ENCODE measurements around the gene POMT1.

POMT1 gene

DNA sequence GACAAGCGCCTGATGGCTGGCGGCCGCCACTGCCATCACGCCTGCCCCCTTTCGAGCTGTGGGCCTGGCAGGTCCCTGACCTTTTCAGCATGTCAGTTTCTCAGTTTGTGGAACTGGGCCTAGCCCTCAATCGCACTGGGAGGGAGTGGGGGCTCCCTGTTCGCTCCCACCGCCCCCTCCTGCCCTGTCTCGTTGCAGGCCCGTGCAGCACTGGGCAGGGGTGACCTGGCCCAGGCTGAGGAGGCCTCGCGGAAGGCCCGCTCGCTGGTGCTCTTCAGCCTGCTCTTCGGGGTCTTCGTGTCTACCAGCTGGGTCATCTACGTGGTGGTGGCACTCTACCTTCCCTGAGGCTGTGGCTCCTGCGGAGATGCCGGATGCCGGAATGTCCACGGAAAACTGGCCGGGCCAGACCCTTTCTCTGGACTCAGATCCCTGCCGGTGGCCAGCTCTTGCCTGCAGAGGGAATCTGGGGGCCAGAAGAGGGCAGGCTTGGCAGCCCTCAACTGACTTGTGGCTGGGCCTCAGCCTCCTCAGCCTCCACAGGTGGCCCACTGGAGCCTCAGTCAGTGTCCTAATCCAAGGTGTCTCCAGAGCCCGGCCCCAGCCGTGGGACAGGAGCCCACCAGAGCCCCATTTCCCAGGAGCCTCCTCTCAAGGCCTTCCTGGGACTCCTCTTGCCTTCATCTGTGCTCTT is 55.3 kb downstream of the POMT1 start:
- no peak for DNase-seq

DNA sequence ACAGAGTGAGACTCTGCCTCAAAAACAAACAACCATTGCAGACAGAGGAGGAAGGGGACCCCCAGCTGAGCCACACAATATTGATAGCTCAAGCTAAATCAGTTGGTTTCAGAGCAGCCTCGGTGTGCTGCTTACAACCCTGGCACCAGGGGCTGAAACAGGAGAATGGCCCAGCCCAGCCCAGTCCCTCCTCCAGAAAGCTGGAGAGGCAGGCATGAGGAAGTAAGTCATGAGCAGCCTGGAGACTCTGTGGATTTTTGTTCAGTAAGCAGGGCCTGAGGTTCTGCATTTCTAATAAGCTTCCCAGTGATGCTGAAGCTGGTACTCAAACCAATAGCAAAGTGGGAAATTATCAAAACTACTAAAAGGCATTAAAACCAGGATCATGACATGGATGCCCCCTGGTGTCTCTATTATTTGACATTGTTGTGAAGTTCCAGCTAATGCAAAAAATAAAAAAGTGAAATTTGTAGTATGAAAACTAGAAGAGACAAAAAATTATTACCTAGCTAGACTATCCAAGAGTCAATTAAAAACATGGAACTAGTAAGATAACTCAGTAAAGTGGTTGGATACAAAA is 56.8 kb downstream of the POMT1 start:
- no peak for DNase-seq

DNA sequence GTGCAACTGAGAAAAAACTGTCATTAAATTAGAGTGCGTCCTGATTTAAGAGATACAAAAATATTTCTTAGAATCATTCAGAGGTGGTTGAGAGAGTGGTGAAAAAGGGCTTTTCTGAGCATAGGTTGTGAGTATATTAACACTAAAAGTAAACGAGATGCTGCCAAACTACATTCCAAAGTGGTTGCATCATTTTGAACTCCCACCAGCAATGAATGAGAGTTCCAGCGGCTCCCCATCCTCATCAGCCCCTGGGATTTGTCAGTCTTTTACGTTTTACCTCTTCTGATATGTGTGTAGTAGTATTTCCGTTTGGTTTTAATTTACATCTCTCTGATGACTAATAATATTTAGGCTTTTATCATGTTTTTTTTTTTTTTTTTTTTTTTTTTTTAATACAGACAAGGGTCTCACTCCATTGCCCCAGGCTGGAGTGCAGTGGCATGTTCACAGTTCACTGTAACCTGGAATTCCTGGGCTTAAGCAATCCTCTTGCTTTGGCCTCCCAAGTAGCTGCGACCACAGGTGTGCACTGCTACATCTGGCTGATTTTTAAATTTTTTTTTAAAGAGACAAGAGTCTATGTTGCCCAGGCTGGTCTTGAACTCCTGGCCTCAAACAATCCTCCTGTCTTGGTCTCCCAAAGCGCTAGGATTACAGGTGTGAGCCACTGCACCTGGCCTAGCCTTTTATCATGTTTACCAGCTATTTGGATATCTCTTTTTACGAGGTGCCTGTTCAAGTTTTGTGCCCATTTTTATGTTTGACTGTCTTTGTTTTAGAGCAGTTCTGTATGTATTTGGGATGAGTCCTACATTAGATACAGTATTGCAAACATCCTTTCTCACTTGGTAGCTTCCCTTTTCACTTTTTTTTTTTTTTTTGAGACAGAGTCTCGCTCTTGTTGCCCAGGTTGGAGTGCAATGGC is 59.6 kb downstream of the POMT1 start:
- DNase-seq, result no peak

DNA sequence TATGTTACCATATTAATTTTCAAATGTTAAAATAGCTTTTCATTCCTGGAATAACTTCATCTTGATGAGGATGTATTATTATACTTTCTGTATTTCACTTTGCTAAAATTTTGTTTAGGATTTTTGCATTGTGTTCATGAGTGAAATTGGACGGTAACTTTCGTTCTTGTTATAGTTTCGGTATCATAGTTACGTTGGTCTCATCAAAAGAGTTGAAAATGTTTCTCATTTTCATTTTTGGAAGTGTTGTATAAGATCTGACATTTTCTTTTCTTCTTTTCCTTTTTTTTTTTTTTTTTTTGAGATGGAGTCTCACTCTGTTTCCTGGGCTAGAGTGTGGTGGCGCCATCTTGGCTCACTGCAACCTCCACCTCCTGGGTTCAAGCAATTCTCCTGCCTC is 62.7 kb downstream of the POMT1 start:
- no peak for DNase-seq

DNA sequence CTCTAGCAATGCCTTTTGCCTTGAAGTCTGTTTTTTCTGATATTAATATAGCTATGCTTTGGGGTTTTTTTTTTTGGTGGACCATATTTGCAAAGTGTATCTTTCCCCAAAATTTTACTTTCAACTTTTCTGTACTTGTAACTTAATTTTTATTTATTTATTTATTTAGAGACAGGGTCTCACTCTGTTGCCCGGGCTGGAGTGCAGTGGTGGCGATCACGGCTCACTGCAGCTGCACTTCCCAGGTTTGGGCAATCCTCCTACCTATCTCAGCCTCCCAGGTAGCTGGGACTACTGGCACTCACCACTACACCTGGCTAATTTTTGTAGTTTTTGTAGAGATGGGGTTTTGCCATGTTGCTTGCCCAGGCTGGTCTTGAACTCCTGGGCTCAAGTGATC is 63.4 kb downstream of the POMT1 start:
- no peak for DNase-seq

DNA sequence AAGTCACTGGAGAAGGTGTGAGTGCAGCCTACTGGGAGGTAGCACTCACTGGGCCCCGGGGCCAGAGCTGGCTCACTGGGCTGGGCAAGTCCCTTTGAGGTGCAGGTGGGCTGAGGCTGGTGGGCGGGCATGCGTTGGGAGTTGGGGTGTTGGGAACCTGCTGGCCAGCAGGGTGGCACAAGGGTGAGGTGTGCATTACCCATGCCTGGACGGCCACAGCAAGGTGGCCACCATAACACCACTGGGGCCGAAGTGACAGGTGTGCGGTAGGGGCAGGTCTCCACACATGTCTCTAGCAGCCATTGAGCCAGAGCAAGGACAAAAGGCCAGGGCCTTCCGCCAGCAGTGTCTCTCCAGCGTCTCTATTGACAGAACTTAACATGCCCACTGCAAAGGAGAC is 65.2 kb downstream of the POMT1 start:
- no peak for DNase-seq
